PFSK-1 (cell line): Measurements from ENCODE around the gene STIL.

Experiments
- FOXP2 ChIP-seq: optimal IDR thresholded peaks from 2 replicates; pipeline ENCODE3; 2011; ENCODE audit warnings: borderline replicate concordance, control low read depth, inconsistent platforms; ENCODE audit not compliant: insufficient read depth; ENCODE audit errors: extremely low read length, extremely low read depth
- POLR2AphosphoS5 ChIP-seq: IDR thresholded peaks from 2 replicates; pipeline ENCODE4 v1.6.1; 2012; ENCODE audit warnings: low read depth, mild to moderate bottlenecking, control low read depth, low read length, moderate library complexity
- SIN3A ChIP-seq: IDR thresholded peaks from 2 replicates; pipeline ENCODE4 v1.6.1; 2012; ENCODE audit warnings: mild to moderate bottlenecking, low read length, moderate library complexity, borderline replicate concordance; ENCODE audit not compliant: insufficient read depth
- TAF1 ChIP-seq: IDR thresholded peaks from 2 replicates; pipeline ENCODE4 v1.6.1; 2012; ENCODE audit warnings: low read length, control low read depth, borderline replicate concordance; ENCODE audit not compliant: insufficient read depth
- TF ChIP-seq, protein P1 (sequence below), 2 experiments: IDR thresholded peaks; 2 replicates each; pipeline versions ENCODE4 v1.6.1 to v1.8.0; 2011 to 2012; ENCODE audit warnings: low read depth in 2 of 2, low read length in 2 of 2, control low read depth in 1 of 2, inconsistent platforms in 1 of 2, mild to moderate bottlenecking in 1 of 2, moderate library complexity in 1 of 2; ENCODE audit not compliant: insufficient read depth in 1 of 2

The STIL gene

DNA sequence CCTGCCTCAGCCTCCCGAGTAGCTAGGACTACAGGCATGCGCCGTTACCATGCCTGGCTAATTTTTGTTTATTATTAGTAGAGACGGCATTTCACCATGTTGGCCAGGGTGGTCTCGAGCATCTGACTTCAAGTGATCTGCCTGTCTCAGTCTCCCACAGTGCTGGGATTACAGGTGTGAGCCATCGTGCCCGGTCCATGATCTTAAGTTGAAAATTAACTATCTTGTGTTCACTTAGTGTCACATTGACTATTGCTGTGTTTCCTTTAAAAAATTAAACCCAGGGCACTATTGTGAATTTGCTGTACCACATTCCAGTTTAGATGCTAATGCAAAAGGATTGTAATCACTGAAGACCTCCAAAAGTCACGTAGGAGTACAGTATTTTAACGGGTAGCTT lies 33.8 kb upstream of the STIL start:
- TF ChIP-seq TAF1 (no peak), POLR2AphosphoS5 (no peak), FOXP2 (no peak), SIN3A (no peak)
- TF ChIP-seq, protein P1, sequence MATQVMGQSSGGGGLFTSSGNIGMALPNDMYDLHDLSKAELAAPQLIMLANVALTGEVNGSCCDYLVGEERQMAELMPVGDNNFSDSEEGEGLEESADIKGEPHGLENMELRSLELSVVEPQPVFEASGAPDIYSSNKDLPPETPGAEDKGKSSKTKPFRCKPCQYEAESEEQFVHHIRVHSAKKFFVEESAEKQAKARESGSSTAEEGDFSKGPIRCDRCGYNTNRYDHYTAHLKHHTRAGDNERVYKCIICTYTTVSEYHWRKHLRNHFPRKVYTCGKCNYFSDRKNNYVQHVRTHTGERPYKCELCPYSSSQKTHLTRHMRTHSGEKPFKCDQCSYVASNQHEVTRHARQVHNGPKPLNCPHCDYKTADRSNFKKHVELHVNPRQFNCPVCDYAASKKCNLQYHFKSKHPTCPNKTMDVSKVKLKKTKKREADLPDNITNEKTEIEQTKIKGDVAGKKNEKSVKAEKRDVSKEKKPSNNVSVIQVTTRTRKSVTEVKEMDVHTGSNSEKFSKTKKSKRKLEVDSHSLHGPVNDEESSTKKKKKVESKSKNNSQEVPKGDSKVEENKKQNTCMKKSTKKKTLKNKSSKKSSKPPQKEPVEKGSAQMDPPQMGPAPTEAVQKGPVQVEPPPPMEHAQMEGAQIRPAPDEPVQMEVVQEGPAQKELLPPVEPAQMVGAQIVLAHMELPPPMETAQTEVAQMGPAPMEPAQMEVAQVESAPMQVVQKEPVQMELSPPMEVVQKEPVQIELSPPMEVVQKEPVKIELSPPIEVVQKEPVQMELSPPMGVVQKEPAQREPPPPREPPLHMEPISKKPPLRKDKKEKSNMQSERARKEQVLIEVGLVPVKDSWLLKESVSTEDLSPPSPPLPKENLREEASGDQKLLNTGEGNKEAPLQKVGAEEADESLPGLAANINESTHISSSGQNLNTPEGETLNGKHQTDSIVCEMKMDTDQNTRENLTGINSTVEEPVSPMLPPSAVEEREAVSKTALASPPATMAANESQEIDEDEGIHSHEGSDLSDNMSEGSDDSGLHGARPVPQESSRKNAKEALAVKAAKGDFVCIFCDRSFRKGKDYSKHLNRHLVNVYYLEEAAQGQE (IDR thresholded peaks at IDR 0.05; ENCODE audit: insufficient read depth in 1 of 2, low read depth in 2 of 2, low read length in 2 of 2), result no peak

DNA sequence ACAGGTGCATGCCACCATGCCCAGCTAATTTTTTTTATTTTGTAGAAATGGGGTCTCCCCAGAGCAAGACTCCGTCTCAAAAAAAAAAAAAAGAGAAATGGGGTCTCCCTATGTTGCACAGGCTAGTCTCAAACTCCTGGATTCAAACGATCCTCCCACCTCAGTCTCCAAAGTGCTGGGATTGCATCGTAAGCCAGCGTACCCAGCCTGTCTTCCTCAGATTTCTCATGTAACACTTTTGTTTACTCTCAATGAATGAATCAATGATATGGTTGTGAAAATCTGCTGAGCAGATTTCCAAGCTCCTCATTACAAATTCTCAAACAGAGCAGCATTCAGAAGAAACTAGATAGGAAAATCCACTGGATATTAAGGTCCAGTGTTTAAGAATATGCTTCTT lies 26.3 kb upstream of the STIL start:
- TF ChIP-seq TAF1 (no peak), SIN3A (no peak), POLR2AphosphoS5 (no peak), FOXP2 (no peak)
- TF ChIP-seq, protein P1 (IDR thresholded peaks at IDR 0.05; ENCODE audit: insufficient read depth in 1 of 2, low read depth in 2 of 2, low read length in 2 of 2), result no peak

DNA sequence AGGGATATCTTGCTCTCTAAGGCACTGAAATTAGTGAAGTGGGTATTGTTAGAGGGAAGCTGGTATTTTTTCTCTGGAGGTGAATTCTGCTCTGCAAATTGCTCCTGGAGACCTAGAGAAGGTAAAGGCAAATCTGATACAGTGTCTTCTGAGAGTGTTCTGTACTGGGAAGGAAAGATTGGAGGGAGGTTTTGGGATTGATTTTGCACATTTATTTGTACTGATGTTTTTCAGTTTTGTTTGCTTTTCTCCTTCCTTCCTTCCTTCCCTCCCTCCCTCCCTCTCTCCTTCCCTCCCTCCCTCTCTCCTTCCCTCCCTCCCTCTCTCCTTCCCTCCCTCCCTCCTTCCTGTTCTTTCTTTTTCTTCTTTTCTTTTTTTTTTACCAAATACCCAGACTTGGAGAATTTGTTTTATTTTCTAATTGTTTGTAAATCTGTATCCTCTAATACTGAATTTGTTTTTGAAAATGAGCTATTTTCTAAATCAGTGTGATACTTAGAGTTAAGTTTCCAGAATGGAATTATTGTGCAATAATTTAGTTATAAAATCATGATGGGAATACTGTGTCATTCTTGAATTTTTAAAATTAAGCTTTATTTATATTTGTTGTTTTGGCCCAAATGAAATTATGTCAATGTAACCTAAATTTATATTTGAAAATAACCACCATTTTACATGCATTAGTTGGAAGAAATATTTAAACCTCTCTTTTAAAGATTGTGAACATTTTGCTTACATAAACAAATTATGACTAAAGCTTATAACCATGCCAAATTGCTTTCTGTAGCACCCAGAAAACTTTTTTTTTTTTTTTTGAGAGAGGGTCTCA lies 24.5 kb upstream of the STIL start:
- TF ChIP-seq SIN3A (no peak), POLR2AphosphoS5 (no peak), TAF1 (no peak), FOXP2 (no peak)
- TF ChIP-seq, protein P1 (IDR thresholded peaks at IDR 0.05; ENCODE audit: insufficient read depth in 1 of 2, low read depth in 2 of 2, low read length in 2 of 2), result no peak

DNA sequence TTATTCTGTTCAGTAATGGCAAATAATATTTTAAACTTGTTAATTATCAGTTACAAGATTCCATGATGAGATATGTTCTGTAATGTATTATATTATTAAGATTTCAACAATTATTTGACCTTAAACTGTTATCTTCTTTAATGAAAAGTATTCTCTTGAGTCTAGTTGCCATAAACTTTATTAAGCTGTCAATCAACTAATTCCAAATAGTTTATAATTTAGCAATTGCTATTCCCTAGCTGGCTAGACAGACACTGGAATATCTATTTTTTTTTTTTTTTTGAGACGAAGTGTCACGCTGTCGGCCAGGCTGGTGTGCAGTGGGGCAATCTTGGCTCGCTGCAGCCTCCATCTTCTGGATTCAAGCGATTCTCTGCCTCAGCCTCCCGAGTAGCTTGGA lies 23.4 kb upstream of the STIL start:
- TF ChIP-seq FOXP2 (no peak), SIN3A (no peak), POLR2AphosphoS5 (no peak), TAF1 (no peak)
- TF ChIP-seq, protein P1 (IDR thresholded peaks at IDR 0.05; ENCODE audit: insufficient read depth in 1 of 2, low read depth in 2 of 2, low read length in 2 of 2), result no peak
